Activated CD8-positive, alpha-beta T cell treated with anti-CD3 and anti-CD28 coated beads for 36 hours (primary cell): ENCODE results near the gene PICALM. TPM values are rescaled to one million over a fixed set of nuclear protein-coding genes. Genes with fewer than 3 reads are reported as not detected.
"Not testable (repeated sequence)": the region's sequence is repeated elsewhere in the genome, so short reads cannot be mapped to it uniquely, and the experiment has no call there.

Source experiments
- ATAC-seq: fragments of 200-7000 bp; cut with Tn5 transposase; one replicate; pipeline ENCODE4 v1.10.0; 2021; ENCODE audit warnings: mild to moderate bottlenecking, moderate library complexity
- CTCF ChIA-PET: fragments of 350-600 bp; sonication (Branson Sonifier 250); formaldehyde crosslinking; loops from one replicate; lab custom pipeline; 2021; ENCODE audit warnings: antibody characterized with exemption; lab: Charles Lee
- POLR2A ChIA-PET: fragments of 350-600 bp; sonication (Branson Sonifier 250); formaldehyde crosslinking; loops from one replicate; lab custom pipeline; 2021; ENCODE audit warnings: antibody characterized with exemption; lab: Charles Lee
- DNase-seq: peaks from one replicate; pipeline ENCODE4 v3.0.0-alpha.2; 2020
- H3K27ac Mint-ChIP-seq: one replicate; pipeline ENCODE4 v1.8.0; 2021; ENCODE audit warnings: mild to moderate bottlenecking, mixed read lengths
- H3K27me3 Mint-ChIP-seq: one replicate; pipeline ENCODE4 v1.8.0; 2021; ENCODE audit warnings: mixed read lengths
- H3K36me3 Mint-ChIP-seq: one replicate; pipeline ENCODE4 v1.8.0; 2021; ENCODE audit warnings: low read depth, mixed read lengths
- H3K4me1 Mint-ChIP-seq: one replicate; pipeline ENCODE4 v1.8.0; 2021; ENCODE audit warnings: low read depth, mixed read lengths
- H3K4me3 Mint-ChIP-seq: one replicate; pipeline ENCODE4 v1.8.0; 2021; ENCODE audit warnings: mild to moderate bottlenecking, moderate library complexity, mixed read lengths
- H3K9me3 Mint-ChIP-seq: one replicate; pipeline ENCODE4 v1.8.0; 2021; ENCODE audit warnings: mixed read lengths
- intact Hi-C: fragments of 100-400 bp; cut with micrococcal nuclease; formaldehyde crosslinking; loops from one replicate; pipeline ENCODE4 v1.10.0; 2022
- total RNA-seq, 2 experiments: library from RNA; stranded (reverse); gene quantifications; one replicate each; pipeline ENCODE4 v1.2.3, GENCODE V29; 2021
- TF ChIP-seq, protein P1 (sequence below): fragments of 200-600 bp; IDR thresholded peaks from one replicate; pipeline ENCODE4 v1.8.0; 2022; ENCODE audit warnings: antibody characterized with exemption, mild to moderate bottlenecking

Gene PICALM
- total RNA-seq, 2 experiments from 2014 or later: 57.5 to 61.2 TPM

- Mint-ChIP-seq H3K36me3 (peaks cover 77% of the 10 kb centered on the region), H3K27me3 (no peaks in the 10 kb centered on the region), H3K4me1 (peaks cover 10% of the 10 kb centered on the region), H3K27ac (no peak overlapping the region), H3K4me3 (no peak overlapping the region), H3K9me3 (no peaks in the 10 kb centered on the region)
- TF ChIP-seq, protein P1, sequence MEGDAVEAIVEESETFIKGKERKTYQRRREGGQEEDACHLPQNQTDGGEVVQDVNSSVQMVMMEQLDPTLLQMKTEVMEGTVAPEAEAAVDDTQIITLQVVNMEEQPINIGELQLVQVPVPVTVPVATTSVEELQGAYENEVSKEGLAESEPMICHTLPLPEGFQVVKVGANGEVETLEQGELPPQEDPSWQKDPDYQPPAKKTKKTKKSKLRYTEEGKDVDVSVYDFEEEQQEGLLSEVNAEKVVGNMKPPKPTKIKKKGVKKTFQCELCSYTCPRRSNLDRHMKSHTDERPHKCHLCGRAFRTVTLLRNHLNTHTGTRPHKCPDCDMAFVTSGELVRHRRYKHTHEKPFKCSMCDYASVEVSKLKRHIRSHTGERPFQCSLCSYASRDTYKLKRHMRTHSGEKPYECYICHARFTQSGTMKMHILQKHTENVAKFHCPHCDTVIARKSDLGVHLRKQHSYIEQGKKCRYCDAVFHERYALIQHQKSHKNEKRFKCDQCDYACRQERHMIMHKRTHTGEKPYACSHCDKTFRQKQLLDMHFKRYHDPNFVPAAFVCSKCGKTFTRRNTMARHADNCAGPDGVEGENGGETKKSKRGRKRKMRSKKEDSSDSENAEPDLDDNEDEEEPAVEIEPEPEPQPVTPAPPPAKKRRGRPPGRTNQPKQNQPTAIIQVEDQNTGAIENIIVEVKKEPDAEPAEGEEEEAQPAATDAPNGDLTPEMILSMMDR: no peak
- intact Hi-C loops: no loop called here
- DNase-seq: no peak
- no peak for ATAC-seq
- ChIA-PET CTCF (interaction anchor here (1.4 to 1.5 kb wide), 2 partner anchors 14 to 58 kb away, joined by 4 read pairs; no protein-coding TSS in a partner anchor), POLR2A (interaction anchor here (0.6 kb wide), 1 partner anchor 39 kb away, joined by 3 read pairs; no protein-coding TSS in a partner anchor)
Observed at GRCh38 chr11:85961930-85962363, 106.9 kb downstream of the PICALM start.

DNA sequence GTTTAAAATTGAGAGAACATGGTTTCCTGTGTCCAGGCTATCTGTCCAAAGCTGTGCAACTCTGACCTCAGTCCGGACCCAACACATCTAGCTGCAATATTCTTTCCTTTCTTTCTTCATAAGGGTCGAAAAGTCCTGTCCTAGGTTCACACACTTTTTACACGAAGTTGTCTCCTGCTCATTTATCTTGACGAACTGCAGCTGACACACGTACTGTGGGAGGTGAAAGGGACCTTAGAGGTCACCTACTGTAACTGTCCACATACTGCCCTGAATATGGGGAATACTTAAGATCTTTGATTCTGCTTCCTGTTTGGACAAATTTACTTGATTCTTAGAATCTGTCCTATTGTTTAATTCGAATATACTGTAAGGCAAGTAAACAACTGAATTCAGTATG is 107.8 kb downstream of the PICALM start:
- Mint-ChIP-seq H3K4me1 (peaks cover 10% of the 10 kb centered on the region), H3K36me3 (peaks cover 81% of the 10 kb centered on the region), H3K27ac (peak overlapping the region; percentile 40), H3K9me3 (no peaks in the 10 kb centered on the region), H3K27me3 (no peaks in the 10 kb centered on the region), H3K4me3 (no peak overlapping the region)
- intact Hi-C loops: no loop called here
- DNase-seq (no peak), ATAC-seq (no peak)
- ChIA-PET POLR2A (no interaction called here), CTCF (interaction anchor here (1.4 to 1.5 kb wide), 2 partner anchors 15 to 59 kb away, joined by 4 read pairs; no protein-coding TSS in a partner anchor)
- TF ChIP-seq, protein P1: no peak

DNA sequence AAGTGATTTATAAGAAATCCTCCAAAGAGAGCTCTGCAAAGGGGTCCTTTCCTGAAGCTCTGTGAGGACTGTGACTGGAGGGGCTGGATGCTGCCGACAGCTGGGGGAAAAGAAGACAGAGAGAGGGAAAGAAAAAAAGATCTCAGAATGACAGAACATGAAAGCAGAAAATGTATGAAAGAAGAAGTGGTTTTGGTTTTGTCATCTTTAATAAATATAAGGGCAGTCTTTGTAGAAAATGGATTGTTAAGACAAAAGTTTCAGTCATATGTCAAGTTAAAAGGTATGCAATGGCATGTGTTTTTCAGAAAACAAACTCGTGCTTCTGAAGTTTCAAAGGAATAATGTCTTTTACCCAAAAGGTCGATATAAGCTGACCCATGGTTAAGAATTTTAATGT is 108.2 kb downstream of the PICALM start:
- CTCF ChIA-PET: interaction anchor here (1.4 kb wide), 1 partner anchor 59 kb away, joined by 4 read pairs; no protein-coding TSS in a partner anchor
- ATAC-seq: no peak

GRCh38 chr11:85955531-85955930 is 113.4 kb downstream of the PICALM start:
- Mint-ChIP-seq H3K4me1 (peaks cover 1% of the 10 kb centered on the region), H3K9me3 (peaks cover 28% of the 10 kb centered on the region), H3K4me3 (no peak overlapping the region), H3K27me3 (no peaks in the 10 kb centered on the region), H3K27ac (no peak overlapping the region), H3K36me3 (peaks cover 74% of the 10 kb centered on the region)
- DNase-seq (no peak), ATAC-seq (no peak)
- intact Hi-C loops: no loop called here
- POLR2A ChIA-PET: no interaction called here
- CTCF ChIA-PET: interaction anchor here (0.9 to 1.2 kb wide), 3 partner anchors 11 to 100 kb away, joined by 3 read pairs; partner anchors contain the start of gene CCDC83
- TF ChIP-seq, protein P1: no peak

More for the DNA sequence above, 108.2 kb downstream of the PICALM start:
- no peak for DNase-seq
- H3K4me3 Mint-ChIP-seq: no peak overlapping the region
- TF ChIP-seq, protein P1: no peak
- peak overlapping the region; percentile 70 for H3K27ac Mint-ChIP-seq
- POLR2A ChIA-PET: no interaction called here
- intact Hi-C loops: no loop called here
- no peaks in the 10 kb centered on the region for H3K27me3 Mint-ChIP-seq
- H3K9me3 Mint-ChIP-seq: no peaks in the 10 kb centered on the region
- peaks cover 10% of the 10 kb centered on the region for H3K4me1 Mint-ChIP-seq
- peaks cover 82% of the 10 kb centered on the region for H3K36me3 Mint-ChIP-seq

DNA sequence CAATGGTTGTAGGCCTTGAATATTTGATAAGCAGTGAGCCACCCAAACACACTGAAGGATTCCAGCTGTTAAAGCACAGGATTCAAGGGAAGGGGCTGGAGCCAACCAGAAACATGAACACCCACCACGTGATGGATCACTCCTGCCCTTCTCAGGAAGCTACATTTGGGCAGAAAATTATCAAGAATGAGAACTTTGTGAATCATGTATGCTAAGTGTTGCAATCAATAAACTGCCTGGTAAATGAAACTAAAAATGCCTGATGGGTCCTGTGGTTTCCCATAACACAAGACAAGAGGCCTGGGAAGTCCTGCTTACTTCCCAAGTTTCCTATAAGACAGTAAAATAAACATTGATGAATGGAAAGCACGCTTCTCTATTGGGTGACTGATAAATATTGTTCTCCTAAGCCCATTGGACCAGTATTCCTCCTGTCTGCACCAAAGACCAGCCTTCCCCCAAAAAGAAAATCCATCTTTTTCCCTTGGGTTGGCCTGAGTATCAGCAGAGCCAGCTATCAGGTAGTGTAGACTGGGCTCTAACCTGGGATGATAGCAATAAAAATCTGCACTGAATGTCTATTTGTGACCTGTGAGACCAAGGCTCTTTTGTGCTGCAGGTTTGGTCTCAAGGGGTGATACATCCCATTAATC is 115.3 kb downstream of the PICALM start:
- peaks cover 31% of the 10 kb centered on the region for H3K9me3 Mint-ChIP-seq
- intact Hi-C loops: no loop called here
- TF ChIP-seq, protein P1: no peak
- H3K36me3 Mint-ChIP-seq: peaks cover 58% of the 10 kb centered on the region
- CTCF ChIA-PET: no interaction called here
- H3K4me3 Mint-ChIP-seq: no peak overlapping the region
- H3K4me1 Mint-ChIP-seq: peaks cover 8% of the 10 kb centered on the region
- H3K27me3 Mint-ChIP-seq: no peaks in the 10 kb centered on the region
- DNase-seq (no peak), ATAC-seq (no peak)
- POLR2A ChIA-PET: no interaction called here
- H3K27ac Mint-ChIP-seq: no peak overlapping the region

GRCh38 chr11:85952108-85952485 is 116.8 kb downstream of the PICALM start:
- H3K4me3 Mint-ChIP-seq, H3K27me3 Mint-ChIP-seq, ATAC-seq, DNase-seq, POLR2A ChIA-PET, H3K27ac Mint-ChIP-seq, intact Hi-C loops: not testable (repeated sequence)
- peaks cover 23% of the 10 kb centered on the region for H3K4me1 Mint-ChIP-seq
- CTCF ChIA-PET: interaction anchor here (0.9 kb wide), 1 partner anchor 241 kb away, joined by 3 read pairs; no protein-coding TSS in a partner anchor
- H3K36me3 Mint-ChIP-seq: peaks cover 45% of the 10 kb centered on the region
- peaks cover 32% of the 10 kb centered on the region for H3K9me3 Mint-ChIP-seq
